GM12878 (cell line): Measurements from ENCODE around the gene STON2. TPM values are rescaled to one million over a fixed set of nuclear protein-coding genes. Genes with fewer than 3 reads are reported as not detected.
"Not testable (repeated sequence)": the region's sequence is repeated elsewhere in the genome, so short reads cannot be mapped to it uniquely, and the experiment has no call there.

Experiments
- ATAC-seq: fragments of 200-7000 bp; cut with Tn5 transposase; 3 replicates; pipeline ENCODE4 v1.9.1; 2020; ENCODE audit warnings: mild to moderate bottlenecking, moderate library complexity
- BruUV-seq: library from RNA; stranded (reverse); fragments of 400-500 nt; replicated peaks from 2 replicates; lab custom pipeline; 2021; lab: Mats Ljungman, UMichigan
- CTCF ChIA-PET: fragments of 300-600 bp; sonication (Branson Sonifier 250); formaldehyde crosslinking; extraction: SDS; loops from one replicate; lab custom pipeline; 2021; ENCODE audit warnings: inconsistent platforms; lab: Yijun Ruan, JAX
- POLR2A ChIA-PET: fragments of 350-600 bp; formaldehyde crosslinking; extraction: SDS; loops from one replicate; lab custom pipeline; 2021; ENCODE audit warnings: inconsistent platforms; lab: Charles Lee
- RAD21 ChIA-PET: fragments of 300-600 bp; sonication (Branson Sonifier 250); formaldehyde crosslinking; loops from one replicate; lab custom pipeline; 2023; ENCODE audit warnings: antibody characterized with exemption; ENCODE audit not compliant: unreplicated experiment; lab: Charles Lee
- SMC1A ChIA-PET: fragments of 300-600 bp; sonication (Branson Sonifier 250); formaldehyde crosslinking; loops from one replicate; lab custom pipeline; 2023; ENCODE audit not compliant: unreplicated experiment, uncharacterized antibody; lab: Charles Lee
- DNase-seq: peaks from one replicate; pipeline ENCODE4 v3.0.0-alpha.2; 2011; ENCODE audit warnings: low read depth, low spot score
- FAIRE-seq: peaks from 3 replicates; lab custom pipeline; 2011; peaks lifted over from hg19 to GRCh38; lab: Jason Lieb, UNC
- H2AFZ ChIP-seq: 2 replicates; pipeline ENCODE4 v1.6.0; 2011; ENCODE audit warnings: low read depth, low read length, control low read depth; ENCODE audit not compliant: control insufficient read depth
- H3K27ac ChIP-seq: 2 replicates; pipeline ENCODE4 v1.5.1; 2011; ENCODE audit warnings: control low read depth; ENCODE audit not compliant: control insufficient read depth, insufficient read depth
- H3K27me3 ChIP-seq, 2 experiments: replicated peaks in 1 of 2; 2 replicates each; pipeline versions ENCODE4 v1.6.0 to v1.6.1; 2011; ENCODE audit warnings: low read length in 1 of 2; ENCODE audit not compliant: control insufficient read depth in 2 of 2, insufficient read depth in 2 of 2
- H3K36me3 ChIP-seq, 2 experiments: 2 replicates each; pipeline ENCODE4 v1.5.1; 2011; ENCODE audit warnings: low read length in 1 of 2; ENCODE audit not compliant: control insufficient read depth in 2 of 2, insufficient read depth in 2 of 2
- H3K4me1 ChIP-seq: 2 replicates; pipeline ENCODE4 v1.6.1; 2011; ENCODE audit warnings: mild to moderate bottlenecking, low read length, moderate library complexity, mixed read lengths; ENCODE audit not compliant: control insufficient read depth, insufficient read depth
- H3K4me2 ChIP-seq: 2 replicates; pipeline ENCODE4 v1.6.0; 2011; ENCODE audit warnings: control low read depth; ENCODE audit not compliant: control insufficient read depth, insufficient read depth
- H3K4me3 ChIP-seq: fragments of 200-600 bp; sonication (generic); 2 replicates; pipeline ENCODE4 v1.5.1; 2016
- H3K79me2 ChIP-seq: 2 replicates; pipeline ENCODE4 v1.6.0; 2011; ENCODE audit warnings: low read length; ENCODE audit not compliant: control insufficient read depth, insufficient read depth
- H3K9ac ChIP-seq: 2 replicates; pipeline ENCODE4 v1.8.0; 2011; ENCODE audit warnings: low read length, control low read depth, mixed read lengths; ENCODE audit not compliant: control insufficient read depth, insufficient read depth
- H3K9me3 ChIP-seq: replicated peaks from 3 replicates; pipeline ENCODE4 v1.5.1; 2011; ENCODE audit warnings: mild to moderate bottlenecking, low read length; ENCODE audit not compliant: control insufficient read depth, insufficient read depth
- H4K20me1 ChIP-seq: 2 replicates; pipeline ENCODE4 v1.6.0; 2011; ENCODE audit not compliant: control insufficient read depth, insufficient read depth
- CHD2 ChIP-seq: IDR thresholded peaks from 2 replicates; pipeline ENCODE4 v1.6.1; 2011; ENCODE audit warnings: low read depth, low read length, improper control_type of control experiment, borderline replicate concordance
- NR2F1 ChIP-seq: fragments of 450-650 bp; conservative IDR thresholded peaks from 2 replicates; pipeline ENCODE4 v1.6.1; 2017; ENCODE audit warnings: mild to moderate bottlenecking
- ZBTB11 ChIP-seq: fragments of 450-650 bp; formaldehyde crosslinking; IDR thresholded peaks from 2 replicates; pipeline ENCODE4 v1.5.0; 2022; ENCODE audit warnings: mild to moderate bottlenecking, missing genetic modification characterization
- ZBTB40 ChIP-seq: fragments of 450-650 bp; IDR thresholded peaks from 2 replicates; pipeline ENCODE4 v1.6.1; 2016; ENCODE audit warnings: mild to moderate bottlenecking, moderate library complexity, borderline replicate concordance
- ZNF687 ChIP-seq: fragments of 450-650 bp; IDR thresholded peaks from 2 replicates; pipeline ENCODE4 v1.6.1; 2017; ENCODE audit warnings: mild to moderate bottlenecking, moderate library complexity
- WGBS: methylation state at CpG from one replicate; pipeline ENCODE4 v1.1.6; 2016; ENCODE audit warnings: low lambda C conversion rate; ENCODE audit not compliant: insufficient replicate concordance, insufficient coverage; ENCODE audit errors: missing lambda C conversion rate; 5-methylcytosine and 5-hydroxymethylcytosine counted together
- in situ Hi-C: fragments of 300-500 bp; cut with MboI; formaldehyde crosslinking; loops from 9 replicates; pipeline ENCODE4 v1.14.3; 2018; ENCODE audit warnings: mixed read lengths
- intact Hi-C: fragments of 100-400 bp; cut with micrococcal nuclease; formaldehyde crosslinking; loops from one replicate; pipeline ENCODE4 v1.14.2; 2022; ENCODE audit not compliant: unreplicated experiment
- polyA plus RNA-seq, 11 experiments: library from polyadenylated mRNA; depleted of rRNA in 4 of 11; unstranded in 6 of 11; stranded (reverse) in 5 of 11; fragments of >200 nt; fragmentation: Nextera tagmentation in 4 of 11; fragmentation: Illumina TruSeq in 1 of 11; extraction: Ambion mirVana in 4 of 11; extraction: Trizol in 1 of 11; gene quantifications; 1 replicate in 1 of 11; 2 replicates in 10 of 11; pipeline versions ENCODE4 v1.2.1 to v1.2.3, GENCODE V29; 2011 to 2016; ENCODE audit warnings: inconsistent platforms in 2 of 11, missing spikeins in 2 of 11, low read depth in 1 of 11
- total RNA-seq, 4 experiments: library from RNA; depleted of rRNA in 3 of 4; stranded (reverse); fragments of >200 nt in 3 of 4; fragmentation: Illumina TruSeq in 1 of 4; extraction: Trizol in 1 of 4; gene quantifications; 2 replicates each; pipeline versions ENCODE4 v1.2.1 to v1.2.3, GENCODE V29; 2013 to 2021

Gene STON2
- total and polyA plus RNA-seq, 10 of the 15 experiments (the other 5 are each of a cell fraction or from before 2014, with no cell fraction given) = 0.03 to 0.13 (median 0.03) TPM; not detected in 7

GRCh38 chr14:81245771-81246170, 154.4 kb downstream of the STON2 start:
- Histone ChIP-seq H3K4me3 (no peak overlapping the region), H3K9me3 (no peaks in the 10 kb centered on the region; the same call in 2 of the 3 replicates), H3K9ac (no peak overlapping the region), H3K27ac (no peak overlapping the region), H3K4me2 (no peak overlapping the region), H3K36me3 (no peaks in the 10 kb centered on the region), H4K20me1 (no peaks in the 10 kb centered on the region)
- intact Hi-C loops = no loop called here
- WGBS = 0% methylated on average over 1 of the region's 1 CpG
- ChIA-PET CTCF (no interaction called here), RAD21 (no interaction called here), POLR2A (no interaction called here), SMC1A (no interaction called here)
- in situ Hi-C loops = no loop called here
- FAIRE-seq (no peak), ATAC-seq (no peak)
- BruUV-seq = no TSS peak
- TF ChIP-seq NR2F1 (no peak), ZBTB11 (no peak), ZNF687 (no peak), CHD2 (no peak), ZBTB40 (no peak)
- TF ChIP-seq, all 136 proteins: peak for 0
- no peak overlapping the region for H2AFZ ChIP-seq
- H3K79me2 ChIP-seq = no peaks in the 10 kb centered on the region
- no peak for DNase-seq
- H3K4me1 ChIP-seq = no peaks in the 10 kb centered on the region
- no peaks in the 10 kb centered on the region for H3K27me3 ChIP-seq

GRCh38 chr14:81244431-81244830, 155.7 kb downstream of the STON2 start:
- H3K36me3 ChIP-seq, BruUV-seq, in situ Hi-C loops, FAIRE-seq, H3K9me3 ChIP-seq, CTCF ChIA-PET, ATAC-seq, H4K20me1 ChIP-seq, SMC1A ChIA-PET, H3K4me3 ChIP-seq, H2AFZ ChIP-seq, H3K27me3 ChIP-seq, RAD21 ChIA-PET, H3K27ac ChIP-seq, DNase-seq, H3K79me2 ChIP-seq, H3K9ac ChIP-seq, POLR2A ChIA-PET, intact Hi-C loops, H3K4me2 ChIP-seq, H3K4me1 ChIP-seq: not testable (repeated sequence)
- WGBS = 87% methylated on average over 9 of the region's 28 CpGs
